Activated naive CD4-positive, alpha-beta T cell treated with anti-CD3 and anti-CD28 coated beads, Interleukin-2, amount 50 U/mL, for 16 hours (primary cell): Measurements from ENCODE around the gene IL17REL.

Experiments
- DNase-seq: peaks from one replicate; pipeline ENCODE4 v3.0.0-alpha.2; 2020

The IL17REL gene

GRCh38 chr22:50012211-50013181 is at the start of gene IL17REL:
IL17REL (minus strand) TSS chr22:50012765; CDS start chr22:50012646, 119 bp downstream.
- peak; percentile 8 for DNase-seq

- no peak for DNase-seq
Observed at GRCh38 chr22:50061824-50062355, 49.3 kb upstream of the IL17REL start.

GRCh38 chr22:50061141-50061823 is 48.7 kb upstream of the IL17REL start:
- DNase-seq, result no peak

GRCh38 chr22:50060441-50061140 is 48.0 kb upstream of the IL17REL start:
- DNase-seq, result no peak

- no peak for DNase-seq
Observed at GRCh38 chr22:50059881-50060262, 47.3 kb upstream of the IL17REL start.

- no peak for DNase-seq
Observed at GRCh38 chr22:50058906-50059880, 46.6 kb upstream of the IL17REL start.

- DNase-seq, result no peak
Observed at GRCh38 chr22:50058061-50058905, 45.7 kb upstream of the IL17REL start, which contains the start of gene TTLL8. TTLL8 (minus strand) TSS chr22:50058298.

GRCh38 chr22:50057278-50058060 is 44.9 kb upstream of the IL17REL start:
- no peak for DNase-seq

GRCh38 chr22:50056214-50056972 is 43.8 kb upstream of the IL17REL start:
- DNase-seq, result no peak

- DNase-seq, result no peak
Observed at GRCh38 chr22:50053861-50054260, 41.3 kb upstream of the IL17REL start.

GRCh38 chr22:50051930-50052329 is 39.4 kb upstream of the IL17REL start:
- no peak for DNase-seq

- no peak for DNase-seq
Observed at GRCh38 chr22:50049299-50050195, 37.0 kb upstream of the IL17REL start.

- DNase-seq, result no peak
Observed at GRCh38 chr22:50048836-50049235, 36.3 kb upstream of the IL17REL start.

GRCh38 chr22:50048061-50048765 is 35.6 kb upstream of the IL17REL start:
- DNase-seq, result no peak

- no peak for DNase-seq
Observed at GRCh38 chr22:50047346-50047745, 34.8 kb upstream of the IL17REL start.

GRCh38 chr22:50046481-50047245 is 34.1 kb upstream of the IL17REL start:
- no peak for DNase-seq

- no peak for DNase-seq
Observed at GRCh38 chr22:50046019-50046415, 33.5 kb upstream of the IL17REL start.
